NCI-H2227 (cell line): ENCODE measurements around the gene SMCO4.
"Not testable (repeated sequence)": the region's sequence is repeated elsewhere in the genome, so short reads cannot be mapped to it uniquely, and the experiment has no call there.

ENCODE experiments used
- DNase-seq: peaks from one replicate; lab custom pipeline; 2025; ENCODE audit not compliant: unreplicated experiment; lab: John Stamatoyannopoulos, UW

The SMCO4 gene

GRCh38 chr11:93480756-93481155, 62.4 kb downstream of the SMCO4 start:
- DNase-seq = no peak

- DNase-seq = no peak
Measured at GRCh38 chr11:93480256-93480655, 62.9 kb downstream of the SMCO4 start.

- DNase-seq = no peak
Measured at GRCh38 chr11:93478841-93479240, 64.3 kb downstream of the SMCO4 start.

- DNase-seq = no peak
Measured at GRCh38 chr11:93477684-93478234, 65.4 kb downstream of the SMCO4 start.

- no peak for DNase-seq
Measured at GRCh38 chr11:93476796-93477195, 66.4 kb downstream of the SMCO4 start.

- no peak for DNase-seq
Measured at GRCh38 chr11:93474123-93474522, 69.1 kb downstream of the SMCO4 start.

- no peak for DNase-seq
Measured at GRCh38 chr11:93468290-93468689, 74.9 kb downstream of the SMCO4 start.

- no peak for DNase-seq
Measured at GRCh38 chr11:93467054-93467453, 76.1 kb downstream of the SMCO4 start.

- no peak for DNase-seq
Measured at GRCh38 chr11:93464927-93465540, 78.2 kb downstream of the SMCO4 start.

GRCh38 chr11:93463666-93464065, 79.5 kb downstream of the SMCO4 start:
- DNase-seq = not testable (repeated sequence)

GRCh38 chr11:93458286-93458685, 84.9 kb downstream of the SMCO4 start:
- DNase-seq = no peak

- DNase-seq = peak; percentile 78
Measured at GRCh38 chr11:93444617-93445073, 98.5 kb downstream of the SMCO4 start.

GRCh38 chr11:93443232-93443631, 100.0 kb downstream of the SMCO4 start:
- DNase-seq = not testable (repeated sequence)

GRCh38 chr11:93432247-93432646, 110.9 kb downstream of the SMCO4 start:
- DNase-seq = no peak
